ENCODE data around the gene PCNX4. TPM values are rescaled to one million over a fixed set of nuclear protein-coding genes. Genes with fewer than 3 reads are reported as not detected.

PCNX4 gene
- polyA plus RNA-seq, 3 donors: 13.1 to 18.4 (median 16.7) TPM

DNA sequence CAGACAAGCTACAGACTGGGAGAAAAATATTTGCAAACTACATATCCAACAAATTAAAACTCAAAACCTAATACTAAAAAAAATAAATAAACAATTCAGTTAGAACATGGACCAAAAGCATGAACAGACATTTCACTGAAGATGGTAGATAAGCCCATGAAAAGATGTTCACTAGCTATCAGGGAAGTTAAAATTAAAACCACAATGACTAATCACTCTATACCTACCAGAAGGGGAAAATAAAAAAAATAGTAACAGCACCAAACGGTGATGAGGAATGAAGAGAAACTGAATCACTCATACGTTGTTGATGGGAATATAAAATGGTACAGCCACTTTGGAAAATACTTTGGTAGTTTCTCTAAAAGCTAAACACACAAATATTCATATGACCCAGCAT, 104.6 kb downstream of the PCNX4 start:
- DNase-seq: peak in 2 of 3 donors; percentile 9 to 15
- H3K4me3 ChIP-seq (replicated peaks in 1 of 3; ENCODE audit: low read depth in 2 of 3, low read length in 3 of 3): no peak overlapping the region
- no peaks in the 10 kb centered on the region for H3K79me2 ChIP-seq (ENCODE audit: insufficient read depth, low read length)
- intact Hi-C loops (cut with micrococcal nuclease): no loop called here
- no peaks in the 10 kb centered on the region for H4K20me1 ChIP-seq (ENCODE audit: insufficient read depth, low read length)
- H3K36me3 ChIP-seq (replicated peaks in 1 of 2; ENCODE audit: control insufficient read depth in 1 of 2, insufficient read depth in 2 of 2, low read length in 2 of 2): no peaks in the 10 kb centered on the region
- Mint-ChIP-seq H3K27ac (no peak overlapping the region), H3K4me1 (peaks cover 16% of the 10 kb centered on the region), H3K27me3 (ENCODE audit: low read depth in 3 of 3) (peaks cover 0 to 1% (median 0%) of the 10 kb centered on the region in 3 donors), H3K36me3 (no peaks in the 10 kb centered on the region), H3K4me3 (no peak overlapping the region), H3K9me3 (peaks cover 5 to 16% (median 6%) of the 10 kb centered on the region in 7 donors)
- no peak for TF ChIP-seq CTCF (IDR thresholded peaks at IDR 0.05)
- no peaks in the 10 kb centered on the region for H3K27me3 ChIP-seq (ENCODE audit: control insufficient read depth in 2 of 2, insufficient read depth in 2 of 2, low read length in 2 of 2)
- H3K9me3 ChIP-seq (replicated peaks in 1 of 2; ENCODE audit: control insufficient read depth in 1 of 2, insufficient read depth in 1 of 2, low read length in 2 of 2): peaks cover 0 to 4% of the 10 kb centered on the region in 2 donors
- H3K4me2 ChIP-seq (replicated peaks; ENCODE audit: extremely low read depth, low read length, poor library complexity, severe bottlenecking): no peak overlapping the region
- no peak overlapping the region for H2AFZ ChIP-seq (ENCODE audit: insufficient read depth, low read depth, low read length, poor library complexity, severe bottlenecking)
- H3K4me1 ChIP-seq (ENCODE audit: control insufficient read depth in 1 of 2, insufficient read depth in 2 of 2, low read length in 2 of 2): peaks cover 8 to 18% of the 10 kb centered on the region in 2 donors
- no peak overlapping the region for H3K27ac ChIP-seq (ENCODE audit: low read depth in 1 of 2, low read length in 2 of 2)
- WGBS (ENCODE audit: insufficient coverage): no CpG with 5 or more reads among the region's 2 CpGs
- no peak overlapping the region for H3K9ac ChIP-seq (ENCODE audit: insufficient read depth, low read length, poor library complexity, severe bottlenecking)

DNA sequence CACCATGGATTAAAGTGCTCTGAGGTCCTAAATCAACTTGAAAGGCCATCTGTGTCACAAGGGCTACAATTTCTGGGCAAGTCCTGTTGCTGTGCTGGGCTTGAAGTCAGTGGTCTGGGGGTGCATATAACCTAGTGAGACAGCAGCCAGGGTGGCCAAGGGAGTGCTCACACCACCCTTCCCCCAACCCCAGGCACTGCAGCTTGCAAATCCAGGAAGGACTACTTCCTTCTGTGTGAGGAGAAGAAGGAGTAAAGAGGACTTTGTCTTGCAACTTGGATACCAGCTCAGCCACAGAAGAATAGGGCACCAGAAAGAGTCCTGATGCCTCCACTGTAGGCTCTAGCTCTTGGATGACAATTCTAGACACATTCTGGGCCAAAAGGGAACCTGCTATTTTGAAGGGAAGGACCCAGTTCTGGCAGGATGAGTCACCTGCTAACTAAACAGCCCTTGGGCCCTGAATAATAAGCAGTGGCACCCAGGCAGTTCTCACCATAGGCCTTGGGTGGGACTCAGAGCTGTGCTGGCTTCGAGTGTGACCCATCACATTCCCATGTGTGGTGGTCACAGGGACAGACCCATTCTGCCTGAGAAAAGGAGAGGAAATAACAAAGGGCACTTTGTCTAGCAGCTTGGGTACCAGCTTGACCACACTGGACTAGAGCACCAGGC, 106.0 kb downstream of the PCNX4 start:
- Histone ChIP-seq H3K4me2 (replicated peaks; ENCODE audit: extremely low read depth, low read length, poor library complexity, severe bottlenecking) (no peak overlapping the region), H3K4me1 (ENCODE audit: control insufficient read depth in 1 of 2, insufficient read depth in 2 of 2, low read length in 2 of 2) (peaks cover 8 to 18% of the 10 kb centered on the region in 2 donors), H3K36me3 (replicated peaks in 1 of 2; ENCODE audit: control insufficient read depth in 1 of 2, insufficient read depth in 2 of 2, low read length in 2 of 2) (no peaks in the 10 kb centered on the region), H3K27me3 (ENCODE audit: control insufficient read depth in 2 of 2, insufficient read depth in 2 of 2, low read length in 2 of 2) (no peaks in the 10 kb centered on the region), H3K9ac (ENCODE audit: insufficient read depth, low read length, poor library complexity, severe bottlenecking) (no peak overlapping the region), H3K4me3 (replicated peaks in 1 of 3; ENCODE audit: low read depth in 2 of 3, low read length in 3 of 3) (no peak overlapping the region), H4K20me1 (ENCODE audit: insufficient read depth, low read length) (no peaks in the 10 kb centered on the region), H2AFZ (ENCODE audit: insufficient read depth, low read depth, low read length, poor library complexity, severe bottlenecking) (no peak overlapping the region), H3K9me3 (replicated peaks in 1 of 2; ENCODE audit: control insufficient read depth in 1 of 2, insufficient read depth in 1 of 2, low read length in 2 of 2) (peaks cover 0 to 4% of the 10 kb centered on the region in 2 donors), H3K79me2 (ENCODE audit: insufficient read depth, low read length) (no peaks in the 10 kb centered on the region), H3K27ac (ENCODE audit: low read depth in 1 of 2, low read length in 2 of 2) (no peak overlapping the region)
- H3K36me3 Mint-ChIP-seq: no peaks in the 10 kb centered on the region
- H3K27ac Mint-ChIP-seq: no peak overlapping the region
- peak; percentile 22 to 62 (median 44) for DNase-seq
- H3K27me3 Mint-ChIP-seq (ENCODE audit: low read depth in 3 of 3): peaks cover 0 to 1% (median 0%) of the 10 kb centered on the region in 3 donors
- intact Hi-C loops (cut with micrococcal nuclease): no loop called here
- 71% methylated on average over 1 of the region's 1 CpG for WGBS (ENCODE audit: insufficient coverage)
- peaks cover 5 to 16% (median 7%) of the 10 kb centered on the region in 7 donors for H3K9me3 Mint-ChIP-seq
- peaks cover 16% of the 10 kb centered on the region for H3K4me1 Mint-ChIP-seq
- H3K4me3 Mint-ChIP-seq: no peak overlapping the region
- no peak for TF ChIP-seq CTCF (IDR thresholded peaks at IDR 0.05)
